Ovary (tissue), 3 donors: ENCODE data around the gene KCNA5.

Source experiments
- POLR2A ChIP-seq: fragments of 450-650 bp; IDR thresholded peaks from one replicate; pipeline ENCODE4 v1.6.1; 2017; ENCODE audit warnings: antibody characterized with exemption, mild to moderate bottlenecking, moderate library complexity
- TF ChIP-seq, protein P1 (sequence below), 3 donors: fragments of 450-650 bp in 2 of 3; fragments of 200-600 bp in 1 of 3; IDR thresholded peaks; one replicate each; pipeline versions ENCODE4 v1.5.1 to v1.8.0; 2016 to 2022; ENCODE audit warnings: antibody characterized with exemption in 3 of 3, mild to moderate bottlenecking in 1 of 3
- donor health status: DM: no; HTN: no; CAD: no.

DNA sequence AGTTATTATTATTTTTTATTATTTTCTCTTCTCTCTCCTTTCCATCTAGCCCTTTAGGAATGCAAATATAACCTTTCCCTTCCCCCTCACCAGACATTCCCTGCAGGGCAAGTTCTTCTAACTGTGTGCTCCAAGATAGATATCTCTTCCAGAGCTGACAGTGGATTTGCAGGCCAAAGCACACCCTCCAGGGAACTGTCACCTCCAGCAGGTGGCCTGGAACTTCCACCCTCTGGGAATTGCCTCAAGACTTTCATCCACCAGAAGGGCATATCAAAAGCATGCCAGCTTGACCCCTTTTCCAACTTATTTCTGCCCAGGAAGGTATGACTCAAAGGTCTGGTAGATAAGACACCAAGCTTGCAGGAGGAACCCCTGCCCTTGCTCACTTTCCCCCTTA is 13.6 kb upstream of the KCNA5 start:
- TF ChIP-seq, protein P1, sequence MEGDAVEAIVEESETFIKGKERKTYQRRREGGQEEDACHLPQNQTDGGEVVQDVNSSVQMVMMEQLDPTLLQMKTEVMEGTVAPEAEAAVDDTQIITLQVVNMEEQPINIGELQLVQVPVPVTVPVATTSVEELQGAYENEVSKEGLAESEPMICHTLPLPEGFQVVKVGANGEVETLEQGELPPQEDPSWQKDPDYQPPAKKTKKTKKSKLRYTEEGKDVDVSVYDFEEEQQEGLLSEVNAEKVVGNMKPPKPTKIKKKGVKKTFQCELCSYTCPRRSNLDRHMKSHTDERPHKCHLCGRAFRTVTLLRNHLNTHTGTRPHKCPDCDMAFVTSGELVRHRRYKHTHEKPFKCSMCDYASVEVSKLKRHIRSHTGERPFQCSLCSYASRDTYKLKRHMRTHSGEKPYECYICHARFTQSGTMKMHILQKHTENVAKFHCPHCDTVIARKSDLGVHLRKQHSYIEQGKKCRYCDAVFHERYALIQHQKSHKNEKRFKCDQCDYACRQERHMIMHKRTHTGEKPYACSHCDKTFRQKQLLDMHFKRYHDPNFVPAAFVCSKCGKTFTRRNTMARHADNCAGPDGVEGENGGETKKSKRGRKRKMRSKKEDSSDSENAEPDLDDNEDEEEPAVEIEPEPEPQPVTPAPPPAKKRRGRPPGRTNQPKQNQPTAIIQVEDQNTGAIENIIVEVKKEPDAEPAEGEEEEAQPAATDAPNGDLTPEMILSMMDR (IDR thresholded peaks at IDR 0.05): no peak
- TF ChIP-seq POLR2A: no peak
